ENCODE data around the gene MEOX2. TPM values are rescaled to one million over a fixed set of nuclear protein-coding genes. Genes with fewer than 3 reads are reported as not detected.

Gene MEOX2
- total RNA-seq, 1 experiment from 2014 or later: not detected

DNA sequence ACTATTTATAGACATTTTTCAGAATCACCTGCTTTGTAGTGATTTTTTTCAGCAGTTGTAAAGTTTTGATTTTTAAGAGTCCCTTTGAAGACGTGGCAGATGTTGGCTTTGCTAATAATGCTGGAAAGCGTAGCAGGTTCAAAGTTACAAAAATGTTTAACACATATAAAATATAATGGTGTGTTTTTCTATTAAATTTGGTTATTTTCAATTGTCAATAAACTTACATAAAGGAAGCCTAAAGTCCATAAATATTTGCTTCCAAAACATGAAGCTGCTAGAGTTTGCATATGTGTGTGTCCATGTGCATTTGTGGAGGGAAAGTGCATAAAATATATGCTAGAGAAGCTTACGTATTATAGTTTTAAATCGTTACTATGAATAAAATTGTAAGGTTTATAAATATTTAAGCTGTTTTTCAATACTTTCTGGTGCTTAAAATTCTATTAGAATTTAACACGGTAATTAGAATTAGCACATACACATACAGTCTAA lies 3.7 kb downstream of the MEOX2 start:
- Histone ChIP-seq H2AFZ (ENCODE audit: low read length) (no peak overlapping the region), H2BK15ac (ENCODE audit: low read depth, low read length) (no peak overlapping the region), H3K9me3 (ENCODE audit: control insufficient read depth, low read depth, low read length) (no peaks in the 10 kb centered on the region), H2BK120ac (ENCODE audit: low read depth, low read length, poor library complexity, severe bottlenecking) (no peak overlapping the region), H3K56ac (ENCODE audit: insufficient read length, low read depth, low read length) (no peak overlapping the region), H3K4me1 (ENCODE audit: insufficient read depth, low read length) (peaks cover 2% of the 10 kb centered on the region; the same call in 1 of the 2 replicates), H3K79me1 (ENCODE audit: insufficient read depth, low read depth, low read length, poor library complexity, severe bottlenecking) (no peaks in the 10 kb centered on the region), H2BK12ac (ENCODE audit: insufficient read length, low read depth, low read length) (no peak overlapping the region), H3K23me2 (ENCODE audit: insufficient read length, low read depth, low read length, poor library complexity, severe bottlenecking) (peaks cover 23% of the 10 kb centered on the region), H3K27me3 (ENCODE audit: insufficient read depth, low read length) (peaks cover 30% of the 10 kb centered on the region), H3K4me2 (ENCODE audit: insufficient read depth, insufficient read length, low read length) (no peak overlapping the region), H4K91ac (ENCODE audit: insufficient read length, low read depth, low read length) (no peak overlapping the region), H2BK5ac (ENCODE audit: insufficient read length, low read length) (no peak overlapping the region), H3T11ph (ENCODE audit: low read length) (no peak overlapping the region), H4K8ac (replicated peaks; ENCODE audit: insufficient read length, low read depth, low read length) (no peak overlapping the region), H3K14ac (ENCODE audit: insufficient read depth, low read length) (no peak overlapping the region), H3K18ac (ENCODE audit: insufficient read length, low read depth, low read length) (no peak overlapping the region), H3K79me2 (ENCODE audit: insufficient read depth, low read length) (no peaks in the 10 kb centered on the region), H2BK20ac (ENCODE audit: low read depth, low read length, poor library complexity, severe bottlenecking) (no peak overlapping the region), H4K20me1 (ENCODE audit: control insufficient read depth, insufficient read depth, insufficient read length) (peaks cover 6% of the 10 kb centered on the region), H2AK5ac (ENCODE audit: insufficient read length, low read length) (no peak overlapping the region), H3K27ac (ENCODE audit: insufficient read length, low read depth, low read length) (no peak overlapping the region), H3K4ac (ENCODE audit: low read depth, low read length) (no peak overlapping the region), H3K23ac (ENCODE audit: insufficient read length, low read depth, low read length) (no peak overlapping the region), H3K9ac (ENCODE audit: extremely low read depth, insufficient read length, low read length) (no peak overlapping the region), H4K5ac (ENCODE audit: insufficient read length, low read depth, low read length) (no peak overlapping the region)
- Mint-ChIP-seq H3K9me3 (no peaks in the 10 kb centered on the region; a peak in 1 of 5 replicates), H3K27me3 (ENCODE audit: low read depth) (peaks cover 55% of the 10 kb centered on the region), H3K4me3 (no peak overlapping the region), H3K36me3 (ENCODE audit: insufficient read depth in 1 of 3, low read depth in 3 of 3) (no peaks in the 10 kb centered on the region), H3K27ac (no peak overlapping the region), H3K4me1 (peaks cover 25 to 30% of the 10 kb centered on the region in 2 experiments)
- no peak for DNase-seq
- TF ChIP-seq, protein P1, sequence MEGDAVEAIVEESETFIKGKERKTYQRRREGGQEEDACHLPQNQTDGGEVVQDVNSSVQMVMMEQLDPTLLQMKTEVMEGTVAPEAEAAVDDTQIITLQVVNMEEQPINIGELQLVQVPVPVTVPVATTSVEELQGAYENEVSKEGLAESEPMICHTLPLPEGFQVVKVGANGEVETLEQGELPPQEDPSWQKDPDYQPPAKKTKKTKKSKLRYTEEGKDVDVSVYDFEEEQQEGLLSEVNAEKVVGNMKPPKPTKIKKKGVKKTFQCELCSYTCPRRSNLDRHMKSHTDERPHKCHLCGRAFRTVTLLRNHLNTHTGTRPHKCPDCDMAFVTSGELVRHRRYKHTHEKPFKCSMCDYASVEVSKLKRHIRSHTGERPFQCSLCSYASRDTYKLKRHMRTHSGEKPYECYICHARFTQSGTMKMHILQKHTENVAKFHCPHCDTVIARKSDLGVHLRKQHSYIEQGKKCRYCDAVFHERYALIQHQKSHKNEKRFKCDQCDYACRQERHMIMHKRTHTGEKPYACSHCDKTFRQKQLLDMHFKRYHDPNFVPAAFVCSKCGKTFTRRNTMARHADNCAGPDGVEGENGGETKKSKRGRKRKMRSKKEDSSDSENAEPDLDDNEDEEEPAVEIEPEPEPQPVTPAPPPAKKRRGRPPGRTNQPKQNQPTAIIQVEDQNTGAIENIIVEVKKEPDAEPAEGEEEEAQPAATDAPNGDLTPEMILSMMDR (conservative IDR thresholded peaks at IDR 0.05): no peak
- no CpG with 5 or more reads among the region's 5 CpGs for WGBS (ENCODE audit: extremely low coverage, insufficient read length, low lambda C conversion rate)
